Aorta (tissue), 5 donors: ENCODE data around the gene PRSS23. TPM values are rescaled to one million over a fixed set of nuclear protein-coding genes. Genes with fewer than 3 reads are reported as not detected.
A peak's percentile ranks its signal among the peaks of the same experiment; 100 is the strongest.
"Not testable (repeated sequence)": the region's sequence is repeated elsewhere in the genome, so short reads cannot be mapped to it uniquely, and the experiment has no call there.

Experiments used
- ATAC-seq: fragments of 200-7000 bp; cut with Tn5 transposase; one replicate; pipeline ENCODE4 v1.9.1; 2022; ENCODE audit warnings: moderate library complexity; ENCODE audit not compliant: low FRiP score
- DNase-seq, 2 donors: peaks; one replicate each; pipeline ENCODE4 v3.0.0-alpha.2; 2020
- H3K27ac ChIP-seq, 2 donors: one replicate each; pipeline ENCODE4 v1.5.1; 2013; ENCODE audit warnings: low read length in 2 of 2, mild to moderate bottlenecking in 2 of 2, moderate library complexity in 2 of 2, control low read depth in 1 of 2, inconsistent platforms in 1 of 2, low read depth in 1 of 2
- H3K27me3 ChIP-seq, 2 donors: one replicate each; pipeline ENCODE4 v1.6.1; 2013; ENCODE audit warnings: control low read depth in 1 of 2, low read length in 1 of 2, mild to moderate bottlenecking in 1 of 2, moderate library complexity in 1 of 2; ENCODE audit not compliant: insufficient read depth in 2 of 2, control insufficient read depth in 1 of 2
- H3K36me3 ChIP-seq, 2 donors: one replicate each; pipeline ENCODE4 v1.6.1; 2013; ENCODE audit warnings: control low read depth in 1 of 2, low read length in 1 of 2, mild to moderate bottlenecking in 1 of 2; ENCODE audit not compliant: insufficient read depth in 2 of 2, control insufficient read depth in 1 of 2
- H3K4me1 ChIP-seq, 2 donors: one replicate each; pipeline ENCODE4 v1.6.1; 2013; ENCODE audit warnings: low read length in 2 of 2, control low read depth in 1 of 2, mild to moderate bottlenecking in 1 of 2, moderate library complexity in 1 of 2; ENCODE audit not compliant: insufficient read depth in 2 of 2, control insufficient read depth in 1 of 2
- H3K4me3 ChIP-seq, 2 donors: one replicate each; pipeline ENCODE4 v1.5.1; 2013; ENCODE audit warnings: low read length in 2 of 2, control low read depth in 1 of 2, mild to moderate bottlenecking in 1 of 2
- H3K9me3 ChIP-seq: one replicate; pipeline ENCODE4 v1.6.1; 2013; ENCODE audit warnings: mild to moderate bottlenecking, low read length; ENCODE audit not compliant: control insufficient read depth
- WGBS, 2 donors: extraction: QIAGEN DNeasy Blood & Tissue Kit; methylation state at CpG; one replicate each; pipeline ENCODE4 v1.1.7; 2013; 5-methylcytosine and 5-hydroxymethylcytosine counted together
- intact Hi-C, 2 donors: fragments of 100-400 bp; cut with DNase I; formaldehyde crosslinking; loops; one replicate each; pipeline versions ENCODE4 v1.14.2 to v1.15.0; 2022
- polyA plus RNA-seq, 2 donors: library from polyadenylated mRNA; stranded (reverse); fragments of 200-250 nt; gene quantifications; one replicate each; pipeline ENCODE4 v1.2.3, GENCODE V29; 2013
- total RNA-seq, 2 donors: library from RNA; stranded (reverse); fragmentation: NEBNext Ultra II Directional; extraction: Animal tissue kit (Norgen Biotek cat#: 25700); gene quantifications; one replicate each; pipeline ENCODE4 v1.2.1, GENCODE V29; 2021
- donor health status: healthy with polysubstance abuse.
- donor health status: Bipolar disorder and iron deficiency.
- donor health status: DM: no; HTN: no; CAD: no.
- donor health status: DM: no; HTN: no; CAD: no.
- donor health status: DM: yes; HTN: yes; CAD: no.

Gene PRSS23
- total and polyA plus RNA-seq, 4 donors: 68.1 to 245 (median 125) TPM

DNA sequence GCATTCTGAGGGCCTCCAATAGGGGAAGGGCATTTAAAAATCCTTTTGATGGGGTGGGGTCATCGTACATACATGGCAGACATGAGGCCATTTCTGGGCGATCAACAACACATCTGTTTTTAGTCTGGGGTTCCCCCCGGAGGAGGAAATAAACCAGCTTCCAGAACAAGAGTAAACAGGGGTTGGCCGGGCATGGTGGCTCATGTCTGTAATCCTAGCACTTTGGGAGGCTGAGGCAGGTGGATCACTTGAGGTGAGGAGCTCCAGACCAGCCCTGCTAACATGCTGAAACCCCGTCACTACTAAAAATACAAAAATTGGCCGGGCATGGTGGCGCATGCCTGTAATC lies 12.0 kb downstream of the PRSS23 start:
- H3K4me1 ChIP-seq: peaks cover 6 to 7% of the 10 kb centered on the region in 2 donors
- no peak overlapping the region for H3K4me3 ChIP-seq
- no peaks in the 10 kb centered on the region for H3K27me3 ChIP-seq
- intact Hi-C loops: no loop called here
- no peaks in the 10 kb centered on the region for H3K9me3 ChIP-seq
- ATAC-seq: no peak
- H3K27ac ChIP-seq: no peak overlapping the region
- 75 to 90% methylated on average over 7 of the region's 7 CpGs for WGBS, 2 donors
- DNase-seq: no peak
- H3K36me3 ChIP-seq: no peaks in the 10 kb centered on the region

DNA sequence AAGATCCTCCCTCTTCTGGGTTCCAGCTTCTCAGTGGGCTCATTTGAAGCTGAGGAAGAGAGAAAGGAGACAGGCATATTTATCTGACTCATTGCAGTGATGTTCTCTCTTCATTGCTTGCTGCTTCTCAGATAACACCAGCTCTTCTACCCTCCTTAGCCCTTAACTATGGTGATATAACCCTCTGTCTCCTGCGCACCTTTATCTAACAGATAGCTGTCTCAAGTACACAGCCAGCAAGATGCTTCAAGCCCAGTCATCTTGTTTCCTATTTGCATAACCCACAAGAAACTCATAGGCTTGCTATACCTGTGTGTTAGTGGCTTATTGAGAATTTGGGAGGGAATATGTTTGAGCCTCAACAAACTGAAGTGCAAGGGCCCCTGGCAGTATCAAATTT lies 12.6 kb downstream of the PRSS23 start:
- intact Hi-C loops: no loop called here
- no peaks in the 10 kb centered on the region for H3K9me3 ChIP-seq
- no peak for ATAC-seq
- H3K4me3 ChIP-seq: no peak overlapping the region
- no peak for DNase-seq
- 88 to 98% methylated on average over 1 of the region's 1 CpG for WGBS, 2 donors
- no peaks in the 10 kb centered on the region for H3K27me3 ChIP-seq
- H3K36me3 ChIP-seq: no peaks in the 10 kb centered on the region
- H3K27ac ChIP-seq: peak overlapping the region in 1 of 2 donors; percentile 32
- peaks cover 7 to 10% of the 10 kb centered on the region in 2 donors for H3K4me1 ChIP-seq

DNA sequence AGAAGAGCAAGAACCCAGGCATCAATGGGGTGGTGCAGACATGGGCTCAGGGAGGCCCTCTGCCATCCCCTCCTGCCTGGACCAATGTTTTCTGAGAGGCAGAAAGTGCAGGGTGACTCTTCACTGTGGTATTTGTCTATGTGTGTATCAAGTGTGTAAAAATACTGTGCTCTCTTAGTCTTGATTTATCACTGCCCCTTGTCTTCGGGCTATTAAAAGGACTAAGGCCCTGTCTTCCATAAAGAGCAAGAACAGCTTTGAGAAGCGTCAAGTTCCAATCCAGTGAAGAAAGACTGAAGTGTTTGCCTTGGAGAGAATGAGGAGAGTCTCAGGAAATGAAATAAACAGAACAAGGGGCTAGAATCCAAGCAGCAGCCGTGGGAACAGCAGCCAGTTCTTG lies 14.4 kb downstream of the PRSS23 start:
- intact Hi-C loops: loop anchor here (5.0 kb wide), 3 partner anchors 72 to 207 kb away; no protein-coding TSS in a partner anchor
- Histone ChIP-seq H3K36me3 (no peaks in the 10 kb centered on the region), H3K4me3 (no peak overlapping the region), H3K27ac (peak overlapping the region; percentile 65 to 91), H3K9me3 (no peaks in the 10 kb centered on the region), H3K4me1 (peaks cover 8 to 10% of the 10 kb centered on the region in 2 donors), H3K27me3 (no peaks in the 10 kb centered on the region)
- 4 to 8% methylated on average over 3 of the region's 3 CpGs for WGBS, 2 donors
- peak; percentile 66 for ATAC-seq
- no peak for DNase-seq

DNA sequence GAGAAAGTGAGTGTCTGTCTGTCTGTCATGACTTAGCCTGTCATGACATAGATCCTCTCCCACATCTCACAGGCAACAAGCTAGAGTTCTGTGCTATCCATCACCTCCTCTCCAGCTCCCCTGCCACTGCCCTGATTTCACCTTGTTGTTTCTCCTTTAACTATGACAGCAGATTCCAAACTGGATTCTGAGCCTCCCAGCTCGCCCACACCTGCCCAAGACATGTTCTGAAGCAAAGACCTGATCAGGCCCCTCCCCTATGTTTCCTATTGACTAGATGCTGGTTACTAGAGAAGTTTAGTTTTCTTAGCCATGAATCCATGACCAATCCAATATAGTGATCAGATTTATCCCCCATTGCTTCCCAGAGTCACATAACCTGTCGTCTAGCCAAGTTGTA lies 15.4 kb downstream of the PRSS23 start:
- Histone ChIP-seq H3K4me1 (peaks cover 8 to 10% of the 10 kb centered on the region in 2 donors), H3K27ac (peak overlapping the region; percentile 65 to 72), H3K4me3 (no peak overlapping the region), H3K36me3 (no peaks in the 10 kb centered on the region), H3K27me3 (no peaks in the 10 kb centered on the region), H3K9me3 (no peaks in the 10 kb centered on the region)
- ATAC-seq (no peak), DNase-seq (no peak)
- intact Hi-C loops: loop anchor here (5.0 kb wide), 3 partner anchors 73 to 208 kb away; no protein-coding TSS in a partner anchor
- 98% methylated on average over 2 of the region's 2 CpGs for WGBS, 2 donors

DNA sequence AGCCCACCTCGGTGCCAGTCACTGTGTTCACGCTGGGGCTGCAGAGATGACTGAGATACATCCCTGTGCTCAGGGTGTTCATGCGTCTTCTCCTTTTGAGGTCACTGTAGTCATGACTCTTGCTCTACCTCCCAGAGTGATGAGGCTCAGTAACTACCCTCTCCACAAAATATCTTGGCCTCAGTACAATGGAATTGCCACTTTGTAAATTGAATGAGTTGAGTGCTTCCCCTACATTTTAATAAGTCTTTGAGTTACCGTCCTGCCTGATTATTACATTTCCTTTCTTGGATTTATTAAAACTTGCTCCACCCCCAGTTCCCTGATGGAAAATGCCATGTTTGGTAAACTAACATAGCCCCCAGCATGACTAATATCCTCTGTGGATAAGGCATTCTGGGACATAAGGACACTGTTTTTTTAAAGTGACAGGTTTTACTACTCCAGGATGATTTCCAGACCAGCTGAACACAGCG lies 15.9 kb downstream of the PRSS23 start:
- peaks cover 8% of the 10 kb centered on the region in 2 donors for H3K4me1 ChIP-seq

DNA sequence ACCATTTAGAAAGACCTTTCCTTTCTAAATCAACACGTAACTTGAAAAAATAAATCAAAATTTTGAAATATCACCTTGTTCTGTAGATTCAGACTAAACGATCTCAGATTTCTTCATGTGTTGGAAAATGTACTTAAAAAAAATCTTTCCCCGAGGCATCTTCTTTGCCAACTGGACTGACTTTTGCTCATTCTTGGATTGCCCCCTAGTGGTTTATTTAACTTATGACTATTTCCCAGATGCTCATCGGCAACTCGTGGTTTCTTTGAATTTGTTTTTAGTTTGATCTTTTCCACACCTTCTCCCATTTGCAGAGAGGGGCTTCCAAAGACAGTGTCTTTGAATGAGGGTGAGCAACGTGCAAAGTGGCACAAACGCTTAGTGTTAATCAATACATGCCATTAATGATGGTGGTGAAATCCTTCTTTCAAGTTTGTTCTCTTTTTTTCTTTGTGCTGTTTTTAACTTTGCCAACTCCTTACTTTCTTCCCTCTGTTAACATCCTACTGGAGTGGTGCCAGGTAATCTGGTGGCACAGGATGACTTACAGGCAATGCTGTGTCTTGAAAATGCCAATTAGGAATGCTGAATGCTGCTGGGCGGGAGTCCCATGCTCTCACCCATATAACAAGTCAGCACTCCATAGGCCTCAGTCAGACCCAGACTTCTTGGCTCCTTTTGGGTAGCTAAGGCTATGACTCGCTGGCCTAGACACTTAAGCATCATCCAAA lies 18.3 kb downstream of the PRSS23 start:
- H3K27me3 ChIP-seq: no peaks in the 10 kb centered on the region
- H3K27ac ChIP-seq: no peak overlapping the region
- H3K9me3 ChIP-seq: no peaks in the 10 kb centered on the region
- no peaks in the 10 kb centered on the region for H3K36me3 ChIP-seq
- intact Hi-C loops: loop anchor here (2.0 to 5.0 kb wide), 4 partner anchors 76 to 362 kb away; no protein-coding TSS in a partner anchor
- peak; percentile 66 for ATAC-seq
- DNase-seq: no peak
- H3K4me1 ChIP-seq: peaks cover 3 to 8% of the 10 kb centered on the region in 2 donors
- 9 to 10% methylated on average over 9 of the region's 9 CpGs for WGBS, 2 donors
- H3K4me3 ChIP-seq: no peak overlapping the region

More for the DNA sequence above, 15.9 kb downstream of the PRSS23 start:
- WGBS, 2 donors: 55 to 58% methylated on average over 5 of the region's 5 CpGs
- ATAC-seq (peak; percentile 28), DNase-seq (no peak)
- no peak overlapping the region for H3K4me3 ChIP-seq
- no peaks in the 10 kb centered on the region for H3K9me3 ChIP-seq
- H3K27me3 ChIP-seq: no peaks in the 10 kb centered on the region
- peak overlapping the region; percentile 39 to 67 for H3K27ac ChIP-seq
- H3K36me3 ChIP-seq: no peaks in the 10 kb centered on the region
- intact Hi-C loops: loop anchor here (5.0 kb wide), 3 partner anchors 74 to 209 kb away; no protein-coding TSS in a partner anchor

DNA sequence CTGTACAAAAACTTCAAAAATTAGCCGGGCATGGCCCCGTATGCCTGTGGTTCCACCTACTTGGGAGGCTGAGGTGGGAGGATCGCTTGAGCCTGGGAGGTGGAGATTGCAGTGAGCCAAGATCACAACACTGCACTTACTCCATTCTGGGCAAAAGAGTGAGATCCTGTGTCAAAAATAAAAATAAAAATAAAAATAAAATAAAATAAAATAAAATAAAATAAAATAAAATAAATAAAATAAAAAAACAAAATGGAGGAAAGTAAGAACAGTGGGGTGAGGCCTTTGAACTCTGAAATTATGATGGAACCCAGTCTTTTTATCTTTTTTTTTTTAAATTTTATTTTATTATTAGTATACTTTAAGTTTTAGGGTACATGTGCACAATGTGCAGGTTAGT lies 23.8 kb downstream of the PRSS23 start:
- H3K27me3 ChIP-seq, H3K27ac ChIP-seq, H3K4me1 ChIP-seq, ATAC-seq, intact Hi-C loops, H3K4me3 ChIP-seq, H3K36me3 ChIP-seq, DNase-seq, H3K9me3 ChIP-seq: not testable (repeated sequence)
- WGBS, 2 donors: 96 to 98% methylated on average over 3 of the region's 3 CpGs

DNA sequence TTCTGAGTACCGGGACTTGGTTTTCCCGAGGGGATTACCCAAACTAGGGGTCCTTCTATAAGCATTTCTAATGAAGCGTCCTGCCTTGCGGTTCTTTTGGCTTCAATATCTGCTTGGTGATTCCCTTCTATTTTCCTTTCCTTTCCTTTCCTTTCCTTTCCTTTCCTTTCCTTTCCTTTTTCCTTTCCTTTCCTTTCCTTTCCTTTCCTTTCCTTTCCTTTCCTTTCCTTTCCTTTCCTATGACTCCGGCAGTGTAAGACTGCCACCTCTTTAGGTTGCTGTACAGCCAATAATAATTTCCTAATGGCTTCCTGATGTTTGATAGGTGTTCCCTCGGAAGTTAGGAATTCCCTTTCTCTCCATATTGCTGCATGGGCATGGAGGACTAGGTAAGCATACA lies 34.0 kb downstream of the PRSS23 start:
- WGBS, 2 donors: 96 to 98% methylated on average over 6 of the region's 6 CpGs
- ATAC-seq, intact Hi-C loops: not testable (repeated sequence)

More for the DNA sequence above, 34.0 kb downstream of the PRSS23 start:
- not testable (repeated sequence) for H3K9me3 ChIP-seq, H3K4me3 ChIP-seq, H3K36me3 ChIP-seq, H3K27ac ChIP-seq, DNase-seq, H3K4me1 ChIP-seq, H3K27me3 ChIP-seq
